SK-N-SH (cell line): ENCODE results near the gene CPED1. TPM values are rescaled to one million over a fixed set of nuclear protein-coding genes. Genes with fewer than 3 reads are reported as not detected.

ENCODE experiments used
- CTCF ChIA-PET: fragments of 300-600, 350-600 bp; formaldehyde crosslinking; extraction: SDS; loops from one replicate; lab custom pipeline; 2021; lab: Yijun Ruan, JAX
- POLR2A ChIA-PET: fragments of 350-600 bp; sonication (Branson Sonifier 250); formaldehyde crosslinking; extraction: SDS; loops from one replicate; lab custom pipeline; 2020; ENCODE audit warnings: antibody characterized with exemption, inconsistent platforms; lab: Yijun Ruan, JAX
- DNase-seq: peaks from one replicate; pipeline ENCODE4 v3.0.0; 2012
- H2AFZ ChIP-seq: fragments of 200-600 bp; sonication (generic); 2 replicates; pipeline ENCODE4 v1.8.1; 2016; ENCODE audit warnings: antibody characterized with exemption, mild to moderate bottlenecking, low read depth
- H3F3A ChIP-seq: fragments of 200-600 bp; sonication (generic); replicated peaks from 2 replicates; pipeline ENCODE3; 2016; ENCODE audit warnings: antibody characterized with exemption, mild to moderate bottlenecking; ENCODE audit not compliant: insufficient read depth
- H3K27ac ChIP-seq, 2 experiments: fragments of 200-500 bp in 1 of 2; fragments of 200-600 bp in 1 of 2; sonication (Bioruptor generic) in 1 of 2; sonication (generic), shearing (Covaris generic) in 1 of 2; 2 replicates each; pipeline versions ENCODE4 v1.5.1 to v1.6.1; 2014 to 2016; ENCODE audit warnings: low read depth in 2 of 2, inconsistent platforms in 1 of 2, low read length in 1 of 2, mild to moderate bottlenecking in 1 of 2, mixed read lengths in 1 of 2
- H3K27me3 ChIP-seq: fragments of 200-600 bp; sonication (generic), shearing (Covaris generic); 2 replicates; pipeline ENCODE4 v1.6.1; 2016; ENCODE audit warnings: mixed run types; ENCODE audit not compliant: insufficient read depth
- H3K36me3 ChIP-seq, 2 experiments: fragments of 200-500 bp in 1 of 2; fragments of 200-600 bp in 1 of 2; sonication (Bioruptor generic) in 1 of 2; sonication (generic) in 1 of 2; replicated peaks in 1 of 2; 2 replicates each; pipeline versions ENCODE3 to v1.5.1; 2014 to 2016; ENCODE audit warnings: low read length in 1 of 2, mild to moderate bottlenecking in 1 of 2; ENCODE audit not compliant: insufficient read depth in 2 of 2, control insufficient read depth in 1 of 2
- H3K4me1 ChIP-seq, 2 experiments: fragments of 200-500 bp in 1 of 2; fragments of 200-600 bp in 1 of 2; sonication (Bioruptor generic) in 1 of 2; sonication (generic), shearing (Covaris generic) in 1 of 2; 2 replicates each; pipeline versions ENCODE4 v1.5.1 to v1.6.1; 2014 to 2016; ENCODE audit warnings: low read depth in 1 of 2, low read length in 1 of 2, mixed run types in 1 of 2; ENCODE audit not compliant: insufficient read depth in 2 of 2, control insufficient read depth in 1 of 2
- H3K4me2 ChIP-seq: fragments of 200-600 bp; sonication (generic), shearing (Covaris generic); 2 replicates; pipeline ENCODE4 v1.6.1; 2017; ENCODE audit warnings: mixed run types
- H3K4me3 ChIP-seq, 2 experiments: fragments of 200-500 bp in 1 of 2; fragments of 200-600 bp in 1 of 2; sonication (Bioruptor generic) in 1 of 2; sonication (generic), shearing (Covaris generic) in 1 of 2; 2 replicates each; pipeline versions ENCODE4 v1.5.1 to v1.8.1; 2014 to 2016; ENCODE audit warnings: low read depth in 2 of 2, inconsistent platforms in 1 of 2, low read length in 1 of 2, mild to moderate bottlenecking in 1 of 2, mixed read lengths in 1 of 2, moderate library complexity in 1 of 2
- H3K79me2 ChIP-seq: fragments of 200-600 bp; sonication (generic); 2 replicates; pipeline ENCODE4 v1.8.1; 2017; ENCODE audit warnings: mild to moderate bottlenecking; ENCODE audit not compliant: insufficient read depth
- H3K9ac ChIP-seq: fragments of 200-600 bp; sonication (generic); 2 replicates; pipeline ENCODE4 v1.6.1; 2017; ENCODE audit warnings: mixed run types
- H3K9me2 ChIP-seq: fragments of 200-600 bp; sonication (generic); 2 replicates; pipeline ENCODE4 v1.6.1; 2017; ENCODE audit warnings: mixed run types
- H3K9me3 ChIP-seq: fragments of 200-600 bp; sonication (generic); 2 replicates; pipeline ENCODE4 v1.6.1; 2017; ENCODE audit warnings: mixed run types, mild to moderate bottlenecking, moderate library complexity
- H4K20me1 ChIP-seq: fragments of 200-600 bp; sonication (generic); 2 replicates; pipeline ENCODE4 v1.6.1; 2017; ENCODE audit warnings: mild to moderate bottlenecking, mixed run types; ENCODE audit not compliant: insufficient read depth
- CTCF ChIP-seq: fragments of 200-600 bp; sonication (generic); IDR thresholded peaks from 2 replicates; pipeline ENCODE4 v1.6.1; 2017; ENCODE audit warnings: antibody characterized with exemption, mild to moderate bottlenecking, moderate library complexity
- EZH2phosphoT487 ChIP-seq: fragments of 200-600 bp; sonication (generic); IDR thresholded peaks from 2 replicates; pipeline ENCODE4 v1.6.1; 2017; ENCODE audit warnings: low read depth, mixed run types, mild to moderate bottlenecking, antibody characterized with exemption, moderate library complexity, borderline replicate concordance
- FOSL2 ChIP-seq: IDR thresholded peaks from 2 replicates; pipeline ENCODE4 v1.4.0; 2012; ENCODE audit warnings: low read depth, mild to moderate bottlenecking, moderate library complexity, borderline replicate concordance
- FOXM1 ChIP-seq: IDR thresholded peaks from 2 replicates; pipeline ENCODE4 v1.4.0; 2012; ENCODE audit warnings: low read depth, mild to moderate bottlenecking
- GATA2 ChIP-seq: sonication (generic); formaldehyde crosslinking; IDR thresholded peaks from 2 replicates; pipeline ENCODE4 v1.5.0; 2020; ENCODE audit warnings: mild to moderate bottlenecking, missing genetic modification reagents
- IRF3 ChIP-seq: fragments of 150-350 bp; IDR thresholded peaks from 2 replicates; pipeline ENCODE4 v1.6.1; 2016; ENCODE audit warnings: mild to moderate bottlenecking, low read depth, low read length
- JUND ChIP-seq: IDR thresholded peaks from 2 replicates; pipeline ENCODE4 v1.4.0; 2012
- MEF2A ChIP-seq: IDR thresholded peaks from 2 replicates; pipeline ENCODE4 v1.4.0; 2012; ENCODE audit warnings: low read depth, borderline replicate concordance
- MXI1 ChIP-seq: IDR thresholded peaks from 2 replicates; pipeline ENCODE4 v1.6.1; 2012; ENCODE audit warnings: mild to moderate bottlenecking, low read depth, low read length, improper control_type of control experiment
- RAD21 ChIP-seq: IDR thresholded peaks from 2 replicates; pipeline ENCODE4 v1.6.1; 2012; ENCODE audit warnings: mild to moderate bottlenecking, low read length
- RCOR1 ChIP-seq: fragments of 150-350 bp; IDR thresholded peaks from 2 replicates; pipeline ENCODE4 v1.6.1; 2017; ENCODE audit warnings: antibody characterized with exemption, low read length
- RFX5 ChIP-seq: IDR thresholded peaks from 2 replicates; pipeline ENCODE4 v1.6.1; 2012; ENCODE audit warnings: mild to moderate bottlenecking, improper control_type of control experiment, low read length
- SIN3A ChIP-seq: IDR thresholded peaks from 2 replicates; pipeline ENCODE4 v1.6.1; 2012; ENCODE audit warnings: low read depth, mild to moderate bottlenecking, low read length, moderate library complexity, borderline replicate concordance
- TCF12 ChIP-seq: IDR thresholded peaks from 2 replicates; pipeline ENCODE4 v1.4.0; 2012
- TEAD4 ChIP-seq: IDR thresholded peaks from 2 replicates; pipeline ENCODE4 v1.4.0; 2012; ENCODE audit warnings: mild to moderate bottlenecking, borderline replicate concordance; ENCODE audit not compliant: insufficient read depth
- USF1 ChIP-seq: IDR thresholded peaks from 2 replicates; pipeline ENCODE4 v1.4.0; 2012; ENCODE audit warnings: low read depth, borderline replicate concordance
- ZBTB33 ChIP-seq: IDR thresholded peaks from 2 replicates; pipeline ENCODE4 v1.4.0; 2012; ENCODE audit warnings: low read depth, borderline replicate concordance
- WGBS: methylation state at CpG from one replicate; pipeline ENCODE4 v1.1.6; 2017; ENCODE audit warnings: low lambda C conversion rate; 5-methylcytosine and 5-hydroxymethylcytosine counted together
- polyA plus RNA-seq, 3 experiments: library from polyadenylated mRNA; depleted of rRNA; stranded (reverse); fragments of >200 nt; gene quantifications; 2 replicates each; pipeline ENCODE4 v1.2.3, GENCODE V29; 2012

The CPED1 gene
- polyA plus RNA-seq, 1 of the 3 experiments (the other 2 are of a cell fraction), result 4.4 TPM

- peaks cover 0 to 10% of the 10 kb centered on the region in 2 experiments; a peak in 2 of 4 replicates for H3K4me1 ChIP-seq
- H3K4me3 ChIP-seq, result no peak overlapping the region
- TF ChIP-seq SIN3A, result no peak
- TF ChIP-seq JUND, result no peak
- no peak for TF ChIP-seq USF1
- no peak for TF ChIP-seq TEAD4
- TF ChIP-seq MXI1, result no peak
- no peak for TF ChIP-seq TCF12
- TF ChIP-seq EZH2phosphoT487, result no peak
- no peak for TF ChIP-seq FOSL2
- TF ChIP-seq ZBTB33, result no peak
- TF ChIP-seq FOXM1, result no peak
- no peak for TF ChIP-seq RCOR1
- TF ChIP-seq MEF2A, result no peak
- no peak for DNase-seq
- no peaks in the 10 kb centered on the region for H4K20me1 ChIP-seq
- no peak overlapping the region for H3K9ac ChIP-seq
- no peak overlapping the region for H3K27ac ChIP-seq
- H3K27me3 ChIP-seq, result no peaks in the 10 kb centered on the region
- no peaks in the 10 kb centered on the region for H3K9me2 ChIP-seq
- ChIA-PET POLR2A (no interaction called here), CTCF (interaction anchor here (0.5 to 7.1 kb wide), 5 partner anchors 31 to 433 kb away, joined by 4 to 68 read pairs (median 5); partner anchors contain the start of gene CPED1)
- H3K36me3 ChIP-seq, result peaks cover 0 to 4% of the 10 kb centered on the region in 2 experiments
- no peak overlapping the region for H2AFZ ChIP-seq
- no peak overlapping the region for H3K4me2 ChIP-seq
- peaks cover 4% of the 10 kb centered on the region for H3F3A ChIP-seq
- no peaks in the 10 kb centered on the region for H3K79me2 ChIP-seq
- 96% methylated on average over 2 of the region's 2 CpGs for WGBS
- no peaks in the 10 kb centered on the region for H3K9me3 ChIP-seq
These were observed 51.5 kb downstream of the CPED1 start for GRCh38 chr7:121039994-121040393.

GRCh38 chr7:121041516-121042148 is 53.1 kb downstream of the CPED1 start:
- no peaks in the 10 kb centered on the region for H3K79me2 ChIP-seq
- peaks cover 0 to 12% of the 10 kb centered on the region in 2 experiments; a peak in 2 of 4 replicates for H3K4me1 ChIP-seq
- WGBS, result 22% methylated on average over 6 of the region's 6 CpGs
- H4K20me1 ChIP-seq, result no peaks in the 10 kb centered on the region
- no peaks in the 10 kb centered on the region for H3K27me3 ChIP-seq
- H3K9me3 ChIP-seq, result no peaks in the 10 kb centered on the region
- CTCF ChIA-PET, result interaction anchor here (1.0 to 7.1 kb wide), 7 partner anchors 15 to 172 kb away, joined by 3 to 68 read pairs (median 3); partner anchors contain the start of gene CPED1
- peak overlapping the region; percentile 54 for H2AFZ ChIP-seq
- peak overlapping the region; percentile 47; the same call in 1 of the 2 replicates for H3K4me2 ChIP-seq
- peak overlapping the region; percentile 4; the same call in 1 of the 2 replicates for H3K9ac ChIP-seq
- peak; percentile 44 for DNase-seq
- peak overlapping the region in 1 of 2 experiments; percentile 14; a peak in 2 of 4 replicates for H3K4me3 ChIP-seq
- peaks cover 4% of the 10 kb centered on the region for H3F3A ChIP-seq
- POLR2A ChIA-PET, result interaction anchor here (0.6 kb wide), 1 partner anchor 91 kb away, joined by 3 read pairs; the partner anchor contains the start of gene ING3
- no peaks in the 10 kb centered on the region for H3K9me2 ChIP-seq
- H3K36me3 ChIP-seq, result peaks cover 0 to 2% of the 10 kb centered on the region in 2 experiments
- peak overlapping the region; percentile 72 to 84 for H3K27ac ChIP-seq
- TF ChIP-seq RAD21 (peak; percentile 17; the same call in 1 of the 2 replicates), CTCF (no peak), RFX5 (peak; percentile 14; the same call in 1 of the 2 replicates), FOXM1 (peak; percentile 75; the same call in 1 of the 2 replicates), ZBTB33 (no peak), GATA2 (CRISPR knock-in tag) (peak; percentile 91), SIN3A (no peak), EZH2phosphoT487 (no peak), FOSL2 (peak; percentile 38; the same call in 1 of the 2 replicates), IRF3 (no peak), RCOR1 (peak; percentile 69; the same call in 1 of the 2 replicates), TCF12 (peak; percentile 95)
